Immature natural killer cell (primary cell): ENCODE results near the gene EGFL8. TPM values are rescaled to one million over a fixed set of nuclear protein-coding genes. Genes with fewer than 3 reads are reported as not detected.
"Not testable (repeated sequence)": the region's sequence is repeated elsewhere in the genome, so short reads cannot be mapped to it uniquely, and the experiment has no call there.

ENCODE experiments used
- DNase-seq, 3 donors: peaks; one replicate each; pipeline ENCODE4 v3.0.0; 2022; ENCODE audit warnings: mixed read lengths in 1 of 3
- H3K27ac Mint-ChIP-seq, 6 donors: one replicate each; pipeline ENCODE4 v1.8.0; 2020; ENCODE audit warnings: mixed read lengths in 6 of 6, mild to moderate bottlenecking in 5 of 6, inconsistent platforms in 4 of 6, moderate library complexity in 3 of 6
- H3K27me3 Mint-ChIP-seq, 3 donors: one replicate each; pipeline ENCODE4 v1.8.0; 2020 to 2021; ENCODE audit warnings: low read depth in 3 of 3, mild to moderate bottlenecking in 3 of 3, mixed read lengths in 3 of 3, moderate library complexity in 3 of 3, inconsistent platforms in 1 of 3
- H3K36me3 Mint-ChIP-seq, 3 donors: one replicate each; pipeline ENCODE4 v1.8.0; 2020; ENCODE audit warnings: mixed read lengths in 3 of 3, inconsistent platforms in 2 of 3, mild to moderate bottlenecking in 2 of 3
- H3K4me1 Mint-ChIP-seq, 2 donors: one replicate each; pipeline ENCODE4 v1.8.0; 2020; ENCODE audit warnings: inconsistent platforms in 2 of 2, mild to moderate bottlenecking in 2 of 2, mixed read lengths in 2 of 2, moderate library complexity in 1 of 2
- H3K4me3 Mint-ChIP-seq, 5 donors: one replicate each; pipeline ENCODE4 v1.8.0; 2020; ENCODE audit warnings: mild to moderate bottlenecking in 5 of 5, mixed read lengths in 5 of 5, inconsistent platforms in 3 of 5, moderate library complexity in 3 of 5
- H3K9me3 Mint-ChIP-seq, 6 donors: one replicate each; pipeline ENCODE4 v1.8.0; 2020; ENCODE audit warnings: mild to moderate bottlenecking in 6 of 6, mixed read lengths in 6 of 6, inconsistent platforms in 4 of 6, moderate library complexity in 3 of 6
- polyA plus RNA-seq, 3 donors: library from polyadenylated mRNA; unstranded; fragments of 300-500 nt; fragmentation: Illumina TruSeq; gene quantifications; one replicate each; pipeline ENCODE4 v1.2.3, GENCODE V29; 2021

Gene EGFL8
- polyA plus RNA-seq, 3 donors from 2014 or later: not detected

- H3K27me3 Mint-ChIP-seq: peaks cover 0 to 10% (median 3%) of the 10 kb centered on the region in 3 donors
- peaks cover 1 to 8% (median 5%) of the 10 kb centered on the region in 3 donors for H3K36me3 Mint-ChIP-seq
- H3K9me3 Mint-ChIP-seq: no peaks in the 10 kb centered on the region
- peak overlapping the region; percentile 88 to 98 (median 96) for H3K27ac Mint-ChIP-seq
- H3K4me1 Mint-ChIP-seq: peaks cover 45 to 51% of the 10 kb centered on the region in 2 donors
- peak overlapping the region; percentile 91 to 99 (median 96) for H3K4me3 Mint-ChIP-seq
- DNase-seq: no peak
Observed at GRCh38 chr6:32129297-32130088, 34.9 kb upstream of the EGFL8 start.

GRCh38 chr6:32131439-32131948 is 32.9 kb upstream of the EGFL8 start:
- H3K9me3 Mint-ChIP-seq: no peaks in the 10 kb centered on the region
- DNase-seq: no peak
- peaks cover 0 to 10% (median 3%) of the 10 kb centered on the region in 3 donors for H3K27me3 Mint-ChIP-seq
- H3K4me1 Mint-ChIP-seq: peaks cover 39 to 41% of the 10 kb centered on the region in 2 donors
- H3K4me3 Mint-ChIP-seq: peak overlapping the region; percentile 1 to 68 (median 59)
- H3K36me3 Mint-ChIP-seq: no peaks in the 10 kb centered on the region
- H3K27ac Mint-ChIP-seq: peak overlapping the region in 2 of 6 donors; percentile 7 to 69

GRCh38 chr6:32132110-32132509 is 32.3 kb upstream of the EGFL8 start:
- H3K4me3 Mint-ChIP-seq: peak overlapping the region in 2 of 5 donors; percentile 2 to 35
- H3K27me3 Mint-ChIP-seq: peaks cover 0 to 7% (median 3%) of the 10 kb centered on the region in 3 donors
- H3K36me3 Mint-ChIP-seq: no peaks in the 10 kb centered on the region
- H3K27ac Mint-ChIP-seq: peak overlapping the region in 1 of 6 donors; percentile 7
- H3K9me3 Mint-ChIP-seq: no peaks in the 10 kb centered on the region
- no peak for DNase-seq
- H3K4me1 Mint-ChIP-seq: peaks cover 33 to 34% of the 10 kb centered on the region in 2 donors

- Mint-ChIP-seq H3K36me3 (no peaks in the 10 kb centered on the region), H3K9me3 (no peaks in the 10 kb centered on the region), H3K4me1 (peaks cover 16 to 18% of the 10 kb centered on the region in 2 donors), H3K4me3 (no peak overlapping the region), H3K27ac (no peak overlapping the region), H3K27me3 (peaks cover 0 to 7% (median 0%) of the 10 kb centered on the region in 3 donors)
- DNase-seq: no peak
Observed at GRCh38 chr6:32133786-32134185, 30.6 kb upstream of the EGFL8 start.

- Mint-ChIP-seq H3K27ac (no peak overlapping the region), H3K36me3 (no peaks in the 10 kb centered on the region), H3K4me1 (no peaks in the 10 kb centered on the region), H3K27me3 (peaks cover 2 to 4% (median 3%) of the 10 kb centered on the region in 3 donors), H3K4me3 (no peak overlapping the region), H3K9me3 (no peaks in the 10 kb centered on the region)
- no peak for DNase-seq
Observed at GRCh38 chr6:32137454-32137853, 26.9 kb upstream of the EGFL8 start.

- peaks cover 2 to 4% (median 3%) of the 10 kb centered on the region in 3 donors for H3K27me3 Mint-ChIP-seq
- H3K4me1 Mint-ChIP-seq: no peaks in the 10 kb centered on the region
- no peak overlapping the region for H3K4me3 Mint-ChIP-seq
- no peaks in the 10 kb centered on the region for H3K9me3 Mint-ChIP-seq
- H3K36me3 Mint-ChIP-seq: no peaks in the 10 kb centered on the region
- H3K27ac Mint-ChIP-seq: no peak overlapping the region
- no peak for DNase-seq
Observed at GRCh38 chr6:32139590-32139989, 24.8 kb upstream of the EGFL8 start.

GRCh38 chr6:32140420-32141046 is 23.9 kb upstream of the EGFL8 start:
- H3K36me3 Mint-ChIP-seq: no peaks in the 10 kb centered on the region
- H3K27me3 Mint-ChIP-seq: peaks cover 2 to 6% (median 4%) of the 10 kb centered on the region in 3 donors
- H3K9me3 Mint-ChIP-seq: no peaks in the 10 kb centered on the region
- no peaks in the 10 kb centered on the region for H3K4me1 Mint-ChIP-seq
- H3K27ac Mint-ChIP-seq: peak overlapping the region in 1 of 6 donors; percentile 20
- H3K4me3 Mint-ChIP-seq: no peak overlapping the region
- DNase-seq: no peak

- H3K4me3 Mint-ChIP-seq, H3K36me3 Mint-ChIP-seq, H3K27ac Mint-ChIP-seq, DNase-seq, H3K9me3 Mint-ChIP-seq: not testable (repeated sequence)
- Mint-ChIP-seq H3K4me1 (peaks cover 30 to 35% of the 10 kb centered on the region in 2 donors), H3K27me3 (peaks cover 6 to 19% (median 12%) of the 10 kb centered on the region in 3 donors)
Observed at GRCh38 chr6:32144238-32144637, 20.2 kb upstream of the EGFL8 start.

- no peak for DNase-seq
- Mint-ChIP-seq H3K4me3 (peak overlapping the region in 4 of 5 donors; percentile 2 to 61 (median 32)), H3K36me3 (peaks cover 0 to 7% (median 0%) of the 10 kb centered on the region in 3 donors), H3K27ac (peak overlapping the region in 3 of 6 donors; percentile 9 to 32 (median 13)), H3K4me1 (peaks cover 30 to 41% of the 10 kb centered on the region in 2 donors), H3K9me3 (peaks cover 0 to 6% (median 2%) of the 10 kb centered on the region in 6 donors), H3K27me3 (peaks cover 7 to 23% (median 12%) of the 10 kb centered on the region in 3 donors)
Observed at GRCh38 chr6:32146287-32146686, 18.1 kb upstream of the EGFL8 start.

- Mint-ChIP-seq H3K4me3 (peak overlapping the region in 3 of 5 donors; percentile 2 to 61 (median 48)), H3K27me3 (peaks cover 7 to 23% (median 12%) of the 10 kb centered on the region in 3 donors), H3K27ac (peak overlapping the region in 4 of 6 donors; percentile 9 to 32 (median 20)), H3K9me3 (peaks cover 0 to 6% (median 2%) of the 10 kb centered on the region in 6 donors), H3K36me3 (peaks cover 0 to 7% (median 0%) of the 10 kb centered on the region in 3 donors), H3K4me1 (peaks cover 30 to 41% of the 10 kb centered on the region in 2 donors)
- DNase-seq: no peak
Observed at GRCh38 chr6:32146687-32147086, 17.7 kb upstream of the EGFL8 start.

- Mint-ChIP-seq H3K27ac (peak overlapping the region in 3 of 6 donors; percentile 17 to 80 (median 67)), H3K9me3 (peaks cover 0 to 6% (median 2%) of the 10 kb centered on the region in 6 donors), H3K36me3 (peaks cover 0 to 7% (median 0%) of the 10 kb centered on the region in 3 donors), H3K4me3 (peak overlapping the region; percentile 89 to 97 (median 92)), H3K4me1 (peaks cover 30 to 48% of the 10 kb centered on the region in 2 donors), H3K27me3 (peaks cover 9 to 20% (median 10%) of the 10 kb centered on the region in 3 donors)
- DNase-seq: no peak
Observed at GRCh38 chr6:32147401-32148132, 16.8 kb upstream of the EGFL8 start.

- Mint-ChIP-seq H3K36me3 (peaks cover 0 to 7% (median 0%) of the 10 kb centered on the region in 3 donors), H3K27me3 (peaks cover 11 to 24% (median 12%) of the 10 kb centered on the region in 3 donors), H3K4me1 (peaks cover 37 to 57% of the 10 kb centered on the region in 2 donors), H3K27ac (peak overlapping the region; percentile 65 to 92 (median 81)), H3K9me3 (peaks cover 0 to 6% (median 2%) of the 10 kb centered on the region in 6 donors), H3K4me3 (peak overlapping the region; percentile 89 to 97 (median 92))
- DNase-seq: peak; percentile 80 to 86 (median 85)
Observed at GRCh38 chr6:32148289-32149091, 15.9 kb upstream of the EGFL8 start.
